ENCODE results near the gene SPDYE5.

The SPDYE5 gene

DNA sequence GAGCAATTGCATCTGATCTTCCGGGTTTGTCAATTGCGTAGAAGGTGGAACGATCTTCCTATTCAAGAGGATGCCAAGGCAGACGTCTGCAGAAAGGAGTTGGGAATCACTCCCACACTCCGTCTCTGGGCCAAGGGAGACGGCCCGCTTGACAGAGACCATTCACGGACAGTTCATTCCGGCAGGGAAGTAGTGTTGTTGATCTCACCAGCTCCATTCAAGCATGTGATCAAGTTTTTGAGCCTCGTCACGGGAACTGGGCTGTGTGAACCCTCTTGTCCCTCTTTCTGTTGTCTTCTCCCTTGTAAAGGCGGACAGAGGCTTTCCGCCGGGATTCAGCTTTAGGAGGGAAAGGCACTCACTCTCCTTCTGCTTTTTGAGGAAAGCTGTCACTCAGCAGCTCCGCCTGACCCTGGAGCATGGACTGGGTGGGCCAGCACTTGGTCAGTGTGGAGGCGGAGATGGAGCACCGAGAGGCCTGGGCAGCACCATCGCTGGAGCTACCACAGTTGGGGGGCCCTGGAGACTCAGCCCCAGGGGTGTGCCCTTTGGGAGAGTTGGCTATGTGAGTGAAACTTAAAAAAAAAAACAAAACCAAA lies 44.9 kb downstream of the SPDYE5 start:
- no peak for DNase-seq (ENCODE audit: low read depth in 2 of 2)

DNA sequence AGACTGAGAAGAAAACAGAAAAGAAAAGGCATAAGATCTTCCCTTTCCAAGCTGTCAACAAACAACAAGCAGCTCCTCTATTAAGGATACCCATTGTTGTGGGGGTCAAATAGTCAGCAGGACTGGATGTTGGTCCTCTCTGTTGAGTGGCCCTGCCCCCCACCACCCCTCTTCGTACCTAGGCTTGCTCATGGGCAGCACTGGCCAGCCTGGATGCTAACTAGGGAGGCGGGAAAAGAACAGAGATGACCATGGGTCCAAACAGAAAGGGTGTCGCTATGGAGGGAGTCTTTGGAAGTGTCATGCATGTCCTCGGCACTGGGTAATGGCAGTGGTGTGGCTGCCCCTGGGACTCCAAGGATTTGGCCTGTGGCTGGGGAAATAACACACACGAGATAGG lies 45.6 kb downstream of the SPDYE5 start:
- no peak for DNase-seq (ENCODE audit: low read depth in 2 of 2)

DNA sequence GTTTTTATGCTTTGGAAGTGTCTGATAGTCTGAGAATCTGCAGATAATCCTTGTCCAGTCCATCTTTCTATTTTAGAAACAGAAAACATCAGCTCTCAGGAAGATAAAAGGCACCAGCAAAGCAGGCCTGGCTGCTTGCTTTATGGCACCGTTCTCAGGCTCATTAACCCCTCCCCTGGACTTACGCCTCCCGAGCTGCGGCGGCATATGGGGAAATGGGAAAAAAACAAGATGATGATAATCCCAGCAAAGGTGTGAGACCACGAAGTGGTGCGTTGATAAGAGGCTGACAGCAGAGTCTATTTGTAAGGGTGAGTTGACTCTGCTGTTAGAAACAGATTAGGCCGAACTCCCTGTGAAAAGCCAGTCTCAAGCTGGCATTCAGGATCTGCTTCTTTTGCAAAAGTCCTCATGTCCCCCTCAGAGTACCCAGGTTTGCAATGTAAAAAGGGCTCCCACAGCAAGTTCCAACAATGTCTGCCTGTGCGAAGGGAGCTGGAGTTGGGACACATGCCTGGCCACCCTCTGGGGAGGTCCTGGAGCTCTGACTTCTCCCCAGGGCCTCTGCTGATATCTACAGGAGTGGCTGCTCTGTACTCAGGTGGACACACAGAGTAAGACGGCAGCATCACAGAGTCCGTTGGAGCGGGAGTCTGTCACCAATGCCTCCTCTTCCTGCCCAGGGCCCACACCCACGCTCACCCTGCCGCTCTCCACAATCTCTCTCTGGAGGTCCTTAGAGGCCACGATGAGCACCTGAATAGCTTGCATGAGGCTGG lies 54.3 kb downstream of the SPDYE5 start:
- DNase-seq (ENCODE audit: low read depth in 2 of 2), result no peak
